Measurements from ENCODE around the gene HOXA5.
A peak's percentile ranks its signal among the peaks of the same experiment; 100 is the strongest.

The HOXA5 gene

GRCh38 chr7:27175626-27176523 lies 32.4 kb upstream of the HOXA5 start (continued):
- no peak for TF ChIP-seq ZNF513 (tag by site-specific recombination; IDR thresholded peaks at IDR 0.05)
- TF ChIP-seq ZBTB21 (tag by site-specific recombination; IDR thresholded peaks at IDR 0.05) = no peak
- TF ChIP-seq ZBTB48 (tag by site-specific recombination; IDR thresholded peaks at IDR 0.05) = no peak
- TF ChIP-seq ZNF626 (tag by site-specific recombination; IDR thresholded peaks at IDR 0.05) = no peak
- no peak for TF ChIP-seq ZNF560 (tag by site-specific recombination; IDR thresholded peaks at IDR 0.05; ENCODE audit: borderline replicate concordance)
- TF ChIP-seq, protein P1, sequence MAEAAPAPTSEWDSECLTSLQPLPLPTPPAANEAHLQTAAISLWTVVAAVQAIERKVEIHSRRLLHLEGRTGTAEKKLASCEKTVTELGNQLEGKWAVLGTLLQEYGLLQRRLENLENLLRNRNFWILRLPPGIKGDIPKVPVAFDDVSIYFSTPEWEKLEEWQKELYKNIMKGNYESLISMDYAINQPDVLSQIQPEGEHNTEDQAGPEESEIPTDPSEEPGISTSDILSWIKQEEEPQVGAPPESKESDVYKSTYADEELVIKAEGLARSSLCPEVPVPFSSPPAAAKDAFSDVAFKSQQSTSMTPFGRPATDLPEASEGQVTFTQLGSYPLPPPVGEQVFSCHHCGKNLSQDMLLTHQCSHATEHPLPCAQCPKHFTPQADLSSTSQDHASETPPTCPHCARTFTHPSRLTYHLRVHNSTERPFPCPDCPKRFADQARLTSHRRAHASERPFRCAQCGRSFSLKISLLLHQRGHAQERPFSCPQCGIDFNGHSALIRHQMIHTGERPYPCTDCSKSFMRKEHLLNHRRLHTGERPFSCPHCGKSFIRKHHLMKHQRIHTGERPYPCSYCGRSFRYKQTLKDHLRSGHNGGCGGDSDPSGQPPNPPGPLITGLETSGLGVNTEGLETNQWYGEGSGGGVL (tag by site-specific recombination; IDR thresholded peaks at IDR 0.05) = no peak
- TF ChIP-seq ZNF843 (tag by site-specific recombination; IDR thresholded peaks at IDR 0.05) = no peak
- no peak for TF ChIP-seq YY1 (tag by site-specific recombination; IDR thresholded peaks at IDR 0.05)
- TF ChIP-seq, protein P2, sequence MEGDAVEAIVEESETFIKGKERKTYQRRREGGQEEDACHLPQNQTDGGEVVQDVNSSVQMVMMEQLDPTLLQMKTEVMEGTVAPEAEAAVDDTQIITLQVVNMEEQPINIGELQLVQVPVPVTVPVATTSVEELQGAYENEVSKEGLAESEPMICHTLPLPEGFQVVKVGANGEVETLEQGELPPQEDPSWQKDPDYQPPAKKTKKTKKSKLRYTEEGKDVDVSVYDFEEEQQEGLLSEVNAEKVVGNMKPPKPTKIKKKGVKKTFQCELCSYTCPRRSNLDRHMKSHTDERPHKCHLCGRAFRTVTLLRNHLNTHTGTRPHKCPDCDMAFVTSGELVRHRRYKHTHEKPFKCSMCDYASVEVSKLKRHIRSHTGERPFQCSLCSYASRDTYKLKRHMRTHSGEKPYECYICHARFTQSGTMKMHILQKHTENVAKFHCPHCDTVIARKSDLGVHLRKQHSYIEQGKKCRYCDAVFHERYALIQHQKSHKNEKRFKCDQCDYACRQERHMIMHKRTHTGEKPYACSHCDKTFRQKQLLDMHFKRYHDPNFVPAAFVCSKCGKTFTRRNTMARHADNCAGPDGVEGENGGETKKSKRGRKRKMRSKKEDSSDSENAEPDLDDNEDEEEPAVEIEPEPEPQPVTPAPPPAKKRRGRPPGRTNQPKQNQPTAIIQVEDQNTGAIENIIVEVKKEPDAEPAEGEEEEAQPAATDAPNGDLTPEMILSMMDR (tag by site-specific recombination; IDR thresholded peaks at IDR 0.05) = no peak
- TF ChIP-seq PRDM4 (tag by site-specific recombination; IDR thresholded peaks at IDR 0.05) = no peak
- TF ChIP-seq ZNF23 (tag by site-specific recombination; IDR thresholded peaks at IDR 0.05; ENCODE audit: borderline replicate concordance) = no peak
- TF ChIP-seq PRDM10 (tag by site-specific recombination; IDR thresholded peaks at IDR 0.05) = no peak
- TF ChIP-seq, protein P3, sequence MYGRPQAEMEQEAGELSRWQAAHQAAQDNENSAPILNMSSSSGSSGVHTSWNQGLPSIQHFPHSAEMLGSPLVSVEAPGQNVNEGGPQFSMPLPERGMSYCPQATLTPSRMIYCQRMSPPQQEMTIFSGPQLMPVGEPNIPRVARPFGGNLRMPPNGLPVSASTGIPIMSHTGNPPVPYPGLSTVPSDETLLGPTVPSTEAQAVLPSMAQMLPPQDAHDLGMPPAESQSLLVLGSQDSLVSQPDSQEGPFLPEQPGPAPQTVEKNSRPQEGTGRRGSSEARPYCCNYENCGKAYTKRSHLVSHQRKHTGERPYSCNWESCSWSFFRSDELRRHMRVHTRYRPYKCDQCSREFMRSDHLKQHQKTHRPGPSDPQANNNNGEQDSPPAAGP (tag by site-specific recombination; IDR thresholded peaks at IDR 0.05) = no peak
- no peak for TF ChIP-seq SETDB1 (IDR thresholded peaks at IDR 0.05; ENCODE audit: insufficient read length, low read length)
- TF ChIP-seq KLF7 (tag by site-specific recombination; IDR thresholded peaks at IDR 0.05; ENCODE audit: borderline replicate concordance) = no peak
- TF ChIP-seq SCRT1 (tag by site-specific recombination; IDR thresholded peaks at IDR 0.05; ENCODE audit: borderline replicate concordance) = 0 out of 2 replicates have a peak, but pooled peaks have one; percentile 28
- TF ChIP-seq PATZ1 (tag by site-specific recombination; IDR thresholded peaks at IDR 0.05) = no peak
- no peak for TF ChIP-seq OVOL3 (tag by site-specific recombination; IDR thresholded peaks at IDR 0.05)
- no peak for TF ChIP-seq ZNF48 (tag by site-specific recombination; IDR thresholded peaks at IDR 0.05)
- peak; percentile 95 for TF ChIP-seq GLI4 (tag by site-specific recombination; IDR thresholded peaks at IDR 0.05)
- TF ChIP-seq ZBTB17 (tag by site-specific recombination; IDR thresholded peaks at IDR 0.05) = peak; percentile 55; the same call in 1 of the 2 replicates
- TF ChIP-seq BCL11A (tag by site-specific recombination; IDR thresholded peaks at IDR 0.05; ENCODE audit: low read depth) = no peak
- no peak for TF ChIP-seq ZNF311 (tag by site-specific recombination; IDR thresholded peaks at IDR 0.05; ENCODE audit: borderline replicate concordance)
- TF ChIP-seq MEIS1 (CRISPR knock-in tag; IDR thresholded peaks at IDR 0.05; ENCODE audit: borderline replicate concordance) = no peak
